RPMI8226 (cell line): Measurements from ENCODE around the gene ATP6V0C.

Experiments
- DNase-seq: peaks from one replicate; pipeline ENCODE4 v3.0.0-alpha.2; 2015

The ATP6V0C gene

GRCh38 chr16:2493605-2494004, 20.1 kb upstream of the ATP6V0C start:
- DNase-seq, result no peak

- no peak for DNase-seq
Observed at GRCh38 chr16:2494616-2495015, 19.1 kb upstream of the ATP6V0C start.

- DNase-seq, result no peak
Observed at GRCh38 chr16:2495041-2495440, 18.7 kb upstream of the ATP6V0C start.

GRCh38 chr16:2496223-2497115, 17.3 kb upstream of the ATP6V0C start:
- no peak for DNase-seq

- no peak for DNase-seq
Observed at GRCh38 chr16:2497116-2497630, 16.6 kb upstream of the ATP6V0C start.

GRCh38 chr16:2497695-2498484, 15.9 kb upstream of the ATP6V0C start:
- no peak for DNase-seq

- no peak for DNase-seq
Observed at GRCh38 chr16:2498531-2499253, 15.1 kb upstream of the ATP6V0C start.

- DNase-seq, result no peak
Observed at GRCh38 chr16:2499454-2499853, 14.3 kb upstream of the ATP6V0C start.

GRCh38 chr16:2499890-2500429, 13.8 kb upstream of the ATP6V0C start:
- no peak for DNase-seq

- no peak for DNase-seq
Observed at GRCh38 chr16:2500430-2500917, 13.3 kb upstream of the ATP6V0C start.

GRCh38 chr16:2500918-2501750, 12.6 kb upstream of the ATP6V0C start:
- peak; percentile 76 for DNase-seq

GRCh38 chr16:2501946-2502895, 11.5 kb upstream of the ATP6V0C start:
- no peak for DNase-seq

GRCh38 chr16:2505695-2506094, 8.1 kb upstream of the ATP6V0C start:
- DNase-seq, result no peak

GRCh38 chr16:2507052-2507659, 6.6 kb upstream of the ATP6V0C start:
- DNase-seq, result peak; percentile 90

- no peak for DNase-seq
Observed at GRCh38 chr16:2507665-2508064, 6.1 kb upstream of the ATP6V0C start.

- no peak for DNase-seq
Observed at GRCh38 chr16:2508722-2509400, 4.9 kb upstream of the ATP6V0C start.

GRCh38 chr16:2511128-2511800, 2.5 kb upstream of the ATP6V0C start:
- DNase-seq, result no peak

GRCh38 chr16:2511996-2512734, 1.6 kb upstream of the ATP6V0C start:
- DNase-seq, result no peak
